ENCODE data around the gene NCKAP5.

The NCKAP5 gene

GRCh38 chr2:132645722-132646539, 922.3 kb downstream of the NCKAP5 start:
- in situ Hi-C loops (cut with HindIII; ENCODE audit: low sequenced_read_pairs), result no loop called here
- DNase-seq (ENCODE audit: low read depth), result no peak
- TF ChIP-seq CTCF (IDR thresholded peaks at IDR 0.05; ENCODE audit: low read depth, low read length, missing control alignments), result no peak
- H3K4me3 ChIP-seq (ENCODE audit: low read depth, low read length), result no peak overlapping the region

- no peak for TF ChIP-seq CTCF (IDR thresholded peaks at IDR 0.05; ENCODE audit: low read depth, low read length, missing control alignments)
- DNase-seq (ENCODE audit: low read depth), result no peak
- H3K4me3 ChIP-seq (ENCODE audit: low read depth, low read length), result no peak overlapping the region
- in situ Hi-C loops (cut with HindIII; ENCODE audit: low sequenced_read_pairs), result no loop called here
Measured at GRCh38 chr2:132645176-132645575, 923.1 kb downstream of the NCKAP5 start.

GRCh38 chr2:132642415-132642814, 925.8 kb downstream of the NCKAP5 start:
- TF ChIP-seq CTCF (IDR thresholded peaks at IDR 0.05; ENCODE audit: low read depth, low read length, missing control alignments), result no peak
- in situ Hi-C loops (cut with HindIII; ENCODE audit: low sequenced_read_pairs), result no loop called here
- no peak for DNase-seq (ENCODE audit: low read depth)
- H3K4me3 ChIP-seq (ENCODE audit: low read depth, low read length), result no peak overlapping the region

- TF ChIP-seq CTCF (IDR thresholded peaks at IDR 0.05; ENCODE audit: low read depth, low read length, missing control alignments), result no peak
- in situ Hi-C loops (cut with HindIII; ENCODE audit: low sequenced_read_pairs), result no loop called here
- no peak overlapping the region for H3K4me3 ChIP-seq (ENCODE audit: low read depth, low read length)
- no peak for DNase-seq (ENCODE audit: low read depth)
Measured at GRCh38 chr2:132641819-132642218, 926.4 kb downstream of the NCKAP5 start.

- TF ChIP-seq CTCF (IDR thresholded peaks at IDR 0.05; ENCODE audit: low read depth, low read length, missing control alignments), result no peak
- DNase-seq (ENCODE audit: low read depth), result no peak
- in situ Hi-C loops (cut with HindIII; ENCODE audit: low sequenced_read_pairs), result no loop called here
- no peak overlapping the region for H3K4me3 ChIP-seq (ENCODE audit: low read depth, low read length)
Measured at GRCh38 chr2:132640116-132640515, 928.1 kb downstream of the NCKAP5 start.

DNA sequence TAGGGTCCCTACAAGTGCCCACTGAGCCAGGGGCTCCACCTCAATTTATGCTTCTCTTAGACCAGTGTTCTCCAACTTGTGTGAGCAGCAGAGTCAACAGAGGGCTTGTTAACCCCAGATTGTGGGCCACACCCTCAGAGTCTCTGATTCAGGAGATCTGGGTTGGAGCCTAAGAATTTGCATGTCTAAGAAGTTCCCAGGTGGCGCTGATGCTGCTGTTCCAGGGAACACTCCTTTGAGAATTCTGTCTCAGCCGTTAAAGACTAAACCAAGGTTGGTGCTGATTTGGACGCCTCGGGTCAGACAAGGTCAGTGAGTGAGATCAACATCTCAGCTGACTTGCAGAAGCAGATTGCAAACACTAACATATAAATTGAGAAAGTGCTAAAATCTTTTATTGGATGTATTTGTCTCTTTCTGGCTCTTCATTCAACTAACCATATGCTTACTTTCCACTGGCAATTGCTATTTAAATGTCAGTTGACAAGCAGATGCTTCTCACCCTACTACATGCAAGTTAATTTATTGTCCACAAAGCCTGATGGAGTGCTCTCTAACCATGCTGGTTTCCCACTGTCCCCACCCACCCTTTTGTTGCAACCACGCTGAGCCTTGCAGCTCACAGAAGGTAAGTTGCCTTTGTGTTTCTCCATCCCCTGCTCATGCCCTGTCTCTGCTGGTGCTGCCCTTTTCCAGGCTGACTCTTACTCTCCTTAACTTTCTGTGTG, 929.8 kb downstream of the NCKAP5 start:
- in situ Hi-C loops (cut with HindIII; ENCODE audit: low sequenced_read_pairs), result no loop called here
- no peak for DNase-seq (ENCODE audit: low read depth)
- no peak for TF ChIP-seq CTCF (IDR thresholded peaks at IDR 0.05; ENCODE audit: low read depth, low read length, missing control alignments)
- no peak overlapping the region for H3K4me3 ChIP-seq (ENCODE audit: low read depth, low read length)
